Activated CD8-positive, alpha-beta memory T cell treated with anti-CD3 and anti-CD28 coated beads, Interleukin-2, amount 50 U/mL, for 24 hours (primary cell): ENCODE results near the gene ZNF616.
"Not testable (repeated sequence)": the region's sequence is repeated elsewhere in the genome, so short reads cannot be mapped to it uniquely, and the experiment has no call there.

Experiments used
- DNase-seq: peaks from one replicate; pipeline ENCODE4 v3.0.0-alpha.2; 2020; ENCODE audit errors: extremely low read depth

ZNF616 gene

DNA sequence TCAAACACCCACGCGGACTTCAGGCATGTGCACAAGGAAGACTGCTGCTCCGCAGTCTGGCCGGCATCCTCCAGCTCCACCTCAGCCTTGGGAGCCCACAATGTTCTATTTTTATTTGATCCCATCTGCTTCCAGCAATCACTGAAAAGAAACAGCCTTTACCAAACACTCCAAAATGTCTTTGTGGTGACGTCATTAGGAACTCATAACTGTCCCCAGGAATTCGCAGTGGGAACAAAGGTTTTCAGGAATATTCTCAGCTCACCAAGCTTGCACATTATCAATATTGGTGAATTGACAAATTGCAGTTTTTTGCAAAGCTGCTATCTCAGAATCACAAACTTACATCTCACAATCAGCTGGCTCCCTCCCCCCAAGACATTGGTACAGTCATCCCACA is 29.0 kb downstream of the ZNF616 start:
- DNase-seq, result no peak

DNA sequence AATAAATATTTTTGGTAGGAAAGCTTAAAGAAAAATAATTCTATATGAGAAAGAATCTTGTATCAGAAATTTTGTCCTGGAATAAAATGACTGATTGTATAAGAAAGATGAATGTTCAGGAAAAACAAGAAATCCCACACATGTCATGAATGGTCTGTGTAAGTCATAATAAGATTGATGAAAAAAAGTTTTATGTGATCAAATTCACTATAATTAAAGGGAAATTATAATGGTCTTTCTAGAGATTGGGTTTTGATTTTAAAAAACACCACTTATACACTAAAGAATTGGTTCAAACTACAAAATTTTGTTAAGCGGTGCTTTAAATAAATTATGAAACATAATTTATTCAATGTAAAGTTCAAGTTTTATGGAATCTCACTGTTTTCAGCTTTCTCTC is 37.0 kb downstream of the ZNF616 start:
- DNase-seq, result no peak

DNA sequence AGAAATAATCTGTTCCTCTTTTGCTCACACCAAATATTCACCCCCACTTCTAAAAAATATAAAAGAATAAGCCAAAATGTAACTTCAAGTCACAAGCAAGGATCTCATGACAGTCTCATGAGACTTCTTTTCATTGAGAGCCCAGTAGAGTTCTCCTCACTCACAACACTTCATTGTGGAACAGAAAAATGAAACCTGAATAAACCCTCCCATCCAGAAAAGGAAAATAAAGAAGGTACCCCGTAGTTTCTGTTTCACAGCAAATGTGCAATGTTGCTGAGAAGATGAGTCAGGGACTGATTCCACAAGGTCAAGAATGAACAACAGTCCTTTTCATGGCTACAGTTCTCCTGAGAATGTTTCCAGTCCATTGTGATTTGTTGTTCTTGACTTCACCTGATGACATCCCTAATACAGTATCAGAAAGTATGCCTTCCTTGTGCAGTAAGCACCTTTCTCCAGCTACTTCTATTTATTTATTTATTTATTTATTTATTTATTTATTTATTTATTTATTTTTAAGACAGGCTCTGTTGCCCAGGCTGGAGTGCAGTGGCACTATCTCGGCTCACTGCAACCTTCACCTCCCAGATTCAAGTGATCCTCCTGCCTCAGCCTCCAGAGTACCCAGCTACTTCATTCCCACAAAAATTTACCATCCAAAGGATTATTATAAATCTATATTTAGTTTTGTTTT is 37.7 kb downstream of the ZNF616 start:
- no peak for DNase-seq

- no peak for DNase-seq
These were observed 40.1 kb downstream of the ZNF616 start for GRCh38 chr19:52099497-52100138.

- not testable (repeated sequence) for DNase-seq
These were observed 43.3 kb downstream of the ZNF616 start for GRCh38 chr19:52096416-52096815.

DNA sequence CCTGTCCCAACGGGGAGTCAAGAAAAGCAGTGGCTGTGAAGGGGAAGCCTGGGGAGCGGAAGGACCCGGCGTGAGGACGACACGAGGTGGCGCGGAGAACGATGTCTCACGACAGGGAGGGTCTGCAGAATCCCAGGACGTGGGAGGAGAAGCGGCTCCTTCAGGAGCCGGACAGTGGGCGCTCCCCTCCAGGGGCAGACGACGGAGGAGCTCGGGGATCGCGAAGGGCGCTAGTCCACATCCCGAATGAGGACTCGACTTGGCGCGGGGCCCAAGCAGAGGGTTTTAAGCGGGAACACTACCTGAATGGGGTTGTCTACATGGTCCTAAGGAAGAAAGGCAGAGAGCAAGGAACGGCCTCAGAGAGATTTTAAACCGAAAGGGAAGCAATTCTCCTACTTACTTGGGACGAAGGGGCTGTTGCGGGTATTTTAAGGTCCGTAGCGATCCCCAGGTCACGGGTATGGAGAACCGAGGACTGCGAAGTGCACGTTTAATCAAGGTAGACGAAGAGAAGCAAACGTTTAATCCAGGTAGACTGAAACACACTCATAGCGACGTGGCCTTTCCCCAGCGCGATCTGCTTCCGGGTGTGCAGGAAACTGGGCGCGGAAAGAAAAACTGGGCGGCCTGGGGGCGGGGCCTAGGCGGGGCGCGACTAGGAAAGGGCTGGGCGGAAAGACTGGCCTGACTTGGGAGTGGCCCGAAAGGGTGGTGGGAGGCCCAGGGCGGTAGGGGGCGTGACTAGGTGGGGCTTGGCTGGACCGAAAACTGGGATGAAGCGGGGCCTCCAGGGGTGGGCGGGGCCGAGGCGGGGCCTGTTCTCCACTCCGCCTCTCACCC is 44.3 kb downstream of the ZNF616 start, which contains the start of gene ZNF841:
TSS of gene ZNF841 (minus strand) at position 594 of the 843 bp plus-strand sequence. CDS start 10,964 bp downstream, outside the sequence.
- peak; percentile 69 for DNase-seq

GRCh38 chr19:52094526-52095130 is 45.1 kb downstream of the ZNF616 start:
- DNase-seq, result no peak

DNA sequence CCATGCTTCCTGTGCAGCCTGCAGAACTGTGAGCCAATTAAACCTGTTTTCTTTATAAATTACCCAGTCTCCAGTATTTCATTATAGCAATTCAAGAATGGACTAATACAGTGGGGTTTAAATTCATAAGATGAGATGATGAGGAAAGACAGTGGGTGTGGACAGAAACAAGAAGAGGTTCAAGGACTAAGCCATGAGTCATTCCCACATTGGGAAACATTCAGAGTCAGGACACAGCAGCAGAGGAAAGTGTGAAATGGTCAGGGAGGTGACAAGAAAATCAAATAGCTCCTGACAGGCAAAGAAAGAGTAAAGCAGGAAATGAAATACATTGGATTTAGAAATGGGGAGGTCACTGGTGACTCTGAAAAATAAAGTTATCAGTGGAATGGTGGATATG is 53.3 kb downstream of the ZNF616 start:
- no peak for DNase-seq

DNA sequence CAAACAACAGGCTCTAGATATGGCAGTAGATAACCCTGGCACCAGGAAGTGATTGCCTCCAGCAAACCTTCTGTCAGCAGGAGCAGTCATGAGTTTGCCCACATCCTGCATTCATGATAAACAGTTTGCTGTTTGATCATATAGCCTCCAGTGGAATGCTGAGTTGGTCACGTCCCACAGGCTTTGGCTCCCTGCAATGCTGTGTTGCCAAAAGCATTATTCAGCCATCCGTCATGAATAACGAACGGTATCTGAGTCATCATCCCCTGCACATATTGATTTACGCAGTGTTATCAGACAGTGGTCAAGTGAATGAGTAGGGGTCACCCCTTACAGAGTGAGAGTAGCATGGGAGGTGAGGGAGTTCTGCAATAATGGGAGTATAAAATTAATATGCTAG is 69.2 kb downstream of the ZNF616 start:
- DNase-seq, result no peak

DNA sequence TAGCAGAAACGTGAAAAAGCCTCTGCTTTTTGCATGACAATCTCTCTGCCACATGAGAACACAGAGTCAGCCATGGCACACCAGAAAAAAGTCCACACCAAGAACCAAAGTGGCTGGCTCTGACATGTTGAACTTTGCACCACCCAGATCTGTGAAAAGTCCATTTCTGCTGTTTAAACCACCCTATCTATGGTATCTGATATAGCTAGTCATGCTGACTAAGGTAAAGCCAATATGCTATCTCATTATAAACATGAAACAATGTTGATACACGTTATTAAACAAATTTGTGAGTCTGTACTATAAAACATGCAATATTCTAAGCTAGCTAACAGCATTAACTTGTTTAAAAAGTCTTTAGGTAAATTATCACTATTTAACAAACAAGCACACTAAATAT is 70.1 kb downstream of the ZNF616 start:
- DNase-seq, result no peak

DNA sequence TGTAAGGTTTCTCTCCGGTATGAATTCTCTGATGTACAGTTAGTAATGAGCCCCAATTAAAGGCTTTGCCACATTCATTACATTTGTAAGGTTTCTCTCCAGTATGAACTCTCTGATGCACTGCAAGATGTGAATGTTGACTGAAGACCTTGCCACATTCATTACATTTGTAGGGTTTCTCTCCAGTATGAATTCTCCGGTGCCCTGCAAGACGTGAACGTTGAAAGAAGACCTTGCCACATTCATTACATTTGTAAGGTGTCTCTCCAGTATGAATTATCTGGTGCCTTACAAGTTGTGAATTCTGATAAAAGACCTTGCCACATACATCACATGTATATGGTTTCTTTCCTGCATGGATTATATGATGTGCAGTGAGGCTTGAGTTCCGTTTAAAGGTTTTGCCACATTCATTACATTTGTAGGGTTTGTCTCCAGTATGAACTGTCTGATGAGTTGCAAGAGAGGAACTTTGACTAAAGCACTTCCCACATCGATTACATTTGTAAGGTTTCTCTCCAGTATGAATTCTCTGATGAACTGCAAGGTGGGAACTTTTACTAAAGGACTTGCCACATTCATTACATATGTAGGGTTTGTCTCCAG is 73.4 kb downstream of the ZNF616 start:
- DNase-seq, result no peak

GRCh38 chr19:52065399-52065798 is 74.3 kb downstream of the ZNF616 start:
- DNase-seq, result no peak
